Keratinocyte (primary cell): ENCODE data around the gene DENND4A. TPM values are rescaled to one million over a fixed set of nuclear protein-coding genes. Genes with fewer than 3 reads are reported as not detected.
A peak's percentile ranks its signal among the peaks of the same experiment; 100 is the strongest.

ENCODE experiments used
- DNase-seq: peaks from one replicate; pipeline ENCODE4 v3.0.0-alpha.2; 2011; ENCODE audit warnings: low read depth, missing footprints, low spot score
- FAIRE-seq: peaks from 2 replicates; lab custom pipeline; 2011; peaks lifted over from hg19 to GRCh38; lab: Jason Lieb, UNC
- H2AFZ ChIP-seq: 2 replicates; pipeline ENCODE4 v1.6.0; 2012; ENCODE audit warnings: low read length, control low read depth, inconsistent platforms; ENCODE audit not compliant: control insufficient read depth
- H3K27ac ChIP-seq: 2 replicates; pipeline ENCODE4 v1.5.1; 2011; ENCODE audit warnings: low read length; ENCODE audit not compliant: control insufficient read depth, insufficient read depth
- H3K27me3 ChIP-seq: 3 replicates; pipeline ENCODE4 v1.6.0; 2011; ENCODE audit warnings: low read length; ENCODE audit not compliant: control insufficient read depth, insufficient read depth; ENCODE audit errors: extremely low read depth
- H3K36me3 ChIP-seq, 2 experiments: 2 replicates in 1 of 2; 3 replicates in 1 of 2; pipeline ENCODE4 v1.5.1; 2011; ENCODE audit warnings: low read length in 2 of 2, mild to moderate bottlenecking in 1 of 2; ENCODE audit not compliant: control insufficient read depth in 2 of 2, insufficient read depth in 2 of 2; ENCODE audit errors: extremely low read depth in 1 of 2
- H3K4me1 ChIP-seq: 3 replicates; pipeline ENCODE4 v1.5.1; 2011; ENCODE audit warnings: low read length; ENCODE audit not compliant: control insufficient read depth, insufficient read depth; ENCODE audit errors: extremely low read depth
- H3K4me2 ChIP-seq: 3 replicates; pipeline ENCODE4 v1.6.0; 2011; ENCODE audit warnings: low read depth, low read length; ENCODE audit not compliant: control insufficient read depth, insufficient read depth; ENCODE audit errors: extremely low read depth
- H3K4me3 ChIP-seq, 3 experiments: fragments of 200-600 bp in 1 of 3; sonication (generic) in 1 of 3; 2 replicates in 2 of 3; 3 replicates in 1 of 3; pipeline ENCODE4 v1.5.1; 2011 to 2016; ENCODE audit warnings: low read length in 3 of 3, mild to moderate bottlenecking in 3 of 3, control low read depth in 2 of 3, inconsistent platforms in 1 of 3, low read depth in 1 of 3, mixed read lengths in 1 of 3, mixed run types in 1 of 3, moderate library complexity in 1 of 3; ENCODE audit not compliant: control insufficient read depth in 2 of 3, insufficient read depth in 2 of 3; ENCODE audit errors: extremely low read depth in 1 of 3
- H3K79me2 ChIP-seq: 2 replicates; pipeline ENCODE4 v1.6.0; 2012; ENCODE audit warnings: low read length; ENCODE audit not compliant: control insufficient read depth, insufficient read depth
- H3K9ac ChIP-seq: 3 replicates; pipeline ENCODE4 v1.6.0; 2011; ENCODE audit warnings: low read length; ENCODE audit not compliant: control insufficient read depth, insufficient read depth; ENCODE audit errors: extremely low read depth
- H3K9me1 ChIP-seq: 3 replicates; pipeline ENCODE4 v1.6.0; 2011; ENCODE audit warnings: low read length; ENCODE audit not compliant: control insufficient read depth, insufficient read depth; ENCODE audit errors: extremely low read depth
- H3K9me3 ChIP-seq: 2 replicates; pipeline ENCODE4 v1.5.1; 2012; ENCODE audit warnings: low read depth, low read length; ENCODE audit not compliant: control insufficient read depth
- H4K20me1 ChIP-seq: 3 replicates; pipeline ENCODE4 v1.6.0; 2011; ENCODE audit warnings: low read length; ENCODE audit not compliant: control insufficient read depth, insufficient read depth; ENCODE audit errors: extremely low read depth
- CTCF ChIP-seq, 3 experiments: IDR thresholded peaks in 1 of 3; conservative IDR thresholded peaks in 1 of 3; optimal IDR thresholded peaks in 1 of 3; 2 replicates in 2 of 3; 3 replicates in 1 of 3; pipeline versions ENCODE3 to v1.5.1; 2011; ENCODE audit warnings: low read length in 3 of 3, mild to moderate bottlenecking in 3 of 3, moderate library complexity in 2 of 3, control low read depth in 1 of 3, inconsistent platforms in 1 of 3; ENCODE audit not compliant: insufficient read depth in 2 of 3; ENCODE audit errors: extremely low read depth in 1 of 3
- EZH2 ChIP-seq: IDR thresholded peaks from one replicate; pipeline ENCODE4 v1.6.1; 2012; ENCODE audit warnings: inconsistent platforms, mild to moderate bottlenecking, low read length, moderate library complexity
- dilution Hi-C: fragments of 300-500 bp; cut with MboI; formaldehyde crosslinking; loops from one replicate; pipeline ENCODE4 v1.7.0; 2020; ENCODE audit warnings: low sequenced_read_pairs; ENCODE audit not compliant: extremely low pct_ligation_motif_present
- polyA plus RNA-seq, 5 experiments: library from polyadenylated mRNA; depleted of rRNA in 3 of 5; stranded (reverse) in 3 of 5; stranded (forward) in 1 of 5; unstranded in 1 of 5; fragments of >200 nt; gene quantifications; 1 replicate in 1 of 5; 2 replicates in 3 of 5; 3 replicates in 1 of 5; pipeline versions ENCODE4 v1.2.1 to v1.2.3, GENCODE V29; 2011 to 2012; ENCODE audit warnings: missing spikeins in 2 of 5, low read depth in 1 of 5, low replicate concordance in 1 of 5

DENND4A gene
- polyA plus RNA-seq, 1 donor (not counting 4 experiments of a cell fraction or from before 2014, with no cell fraction given) = 10.0 TPM

DNA sequence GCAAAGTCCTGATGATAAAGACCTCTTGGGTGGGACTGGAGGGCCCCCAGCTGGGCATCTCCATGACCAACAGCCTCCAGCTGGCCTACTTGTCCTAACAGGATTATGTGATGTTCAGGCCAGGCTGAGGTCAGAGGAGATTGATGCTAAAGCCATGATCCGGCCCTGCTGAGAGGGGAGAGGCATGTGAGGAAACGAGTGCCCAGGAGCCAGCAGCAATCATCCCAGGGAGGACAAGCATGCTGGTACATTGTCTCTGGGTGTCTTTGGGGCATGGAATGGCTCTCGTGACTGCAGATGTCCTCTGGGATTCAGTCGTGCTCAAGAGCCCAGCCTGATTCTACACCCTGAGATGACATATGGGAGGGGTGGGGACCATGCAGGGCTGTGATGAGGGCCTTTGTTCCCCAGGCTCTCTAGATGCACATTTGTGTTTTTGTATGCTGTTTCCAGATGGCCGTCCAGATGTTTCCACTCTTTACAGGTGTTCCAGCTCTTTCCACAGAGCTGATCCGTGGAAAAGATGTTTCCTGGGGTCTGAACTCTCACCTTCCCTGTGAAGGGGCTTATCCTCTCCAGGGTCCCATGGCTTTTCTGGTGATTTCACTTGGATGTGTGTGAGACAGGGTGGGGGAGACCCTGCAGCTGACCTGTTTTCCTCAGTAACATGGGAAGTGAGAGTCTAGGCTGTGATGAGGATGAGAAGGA, 150.2 kb downstream of the DENND4A start:
- TF ChIP-seq CTCF (optimal IDR thresholded peaks at IDR 0.05 in 1 of 3, IDR thresholded peaks at IDR 0.05 in 1 of 3, conservative IDR thresholded peaks at IDR 0.05 in 1 of 3; ENCODE audit: extremely low read depth in 1 of 3, insufficient read depth in 2 of 3, low read length in 3 of 3) (no peak), EZH2 (no peak)
- Histone ChIP-seq H2AFZ (no peak overlapping the region), H3K27ac (no peak overlapping the region), H3K4me2 (peak overlapping the region; percentile 27), H4K20me1 (no peaks in the 10 kb centered on the region), H3K79me2 (no peaks in the 10 kb centered on the region), H3K4me3 (no peak overlapping the region), H3K27me3 (no peaks in the 10 kb centered on the region), H3K9me3 (no peaks in the 10 kb centered on the region), H3K4me1 (peaks cover 14% of the 10 kb centered on the region), H3K9ac (no peak overlapping the region), H3K9me1 (no peaks in the 10 kb centered on the region), H3K36me3 (peaks cover 0 to 4% of the 10 kb centered on the region in 2 experiments)
- DNase-seq (no peak), FAIRE-seq (no peak)
- dilution Hi-C loops = no loop called here

GRCh38 chr15:65639509-65639908, 152.6 kb downstream of the DENND4A start:
- dilution Hi-C loops = no loop called here
- no peaks in the 10 kb centered on the region for H3K79me2 ChIP-seq
- no peaks in the 10 kb centered on the region for H4K20me1 ChIP-seq
- no peaks in the 10 kb centered on the region for H3K9me1 ChIP-seq
- no peaks in the 10 kb centered on the region for H3K27me3 ChIP-seq
- no peak overlapping the region for H3K4me3 ChIP-seq
- FAIRE-seq (no peak), DNase-seq (no peak)
- peaks cover 14% of the 10 kb centered on the region for H3K4me1 ChIP-seq
- no peak overlapping the region for H3K27ac ChIP-seq
- no peaks in the 10 kb centered on the region for H3K9me3 ChIP-seq
- peaks cover 0 to 4% of the 10 kb centered on the region in 2 experiments for H3K36me3 ChIP-seq
- no peak overlapping the region for H3K4me2 ChIP-seq
- H3K9ac ChIP-seq = no peak overlapping the region
- TF ChIP-seq CTCF (optimal IDR thresholded peaks at IDR 0.05 in 1 of 3, IDR thresholded peaks at IDR 0.05 in 1 of 3, conservative IDR thresholded peaks at IDR 0.05 in 1 of 3; ENCODE audit: extremely low read depth in 1 of 3, insufficient read depth in 2 of 3, low read length in 3 of 3) (no peak), EZH2 (no peak)
- no peak overlapping the region for H2AFZ ChIP-seq
